OCI-LY7 (cell line): ENCODE measurements around the gene PPAN.

Source experiments
- EZH2phosphoT487 ChIP-seq: fragments of 200-600 bp; sonication (generic); IDR thresholded peaks from 2 replicates; pipeline ENCODE4 v1.6.1; 2018; ENCODE audit warnings: low read depth, borderline replicate concordance, mild to moderate bottlenecking, mixed run types, antibody characterized with exemption, low read length, moderate library complexity, mixed read lengths
- TF ChIP-seq, protein P1 (sequence below): fragments of 200-600 bp; sonication (generic); conservative IDR thresholded peaks from 2 replicates; pipeline ENCODE4 v1.5.1; 2014; ENCODE audit warnings: mild to moderate bottlenecking, antibody characterized with exemption, low read length, moderate library complexity, mixed read lengths

DNA sequence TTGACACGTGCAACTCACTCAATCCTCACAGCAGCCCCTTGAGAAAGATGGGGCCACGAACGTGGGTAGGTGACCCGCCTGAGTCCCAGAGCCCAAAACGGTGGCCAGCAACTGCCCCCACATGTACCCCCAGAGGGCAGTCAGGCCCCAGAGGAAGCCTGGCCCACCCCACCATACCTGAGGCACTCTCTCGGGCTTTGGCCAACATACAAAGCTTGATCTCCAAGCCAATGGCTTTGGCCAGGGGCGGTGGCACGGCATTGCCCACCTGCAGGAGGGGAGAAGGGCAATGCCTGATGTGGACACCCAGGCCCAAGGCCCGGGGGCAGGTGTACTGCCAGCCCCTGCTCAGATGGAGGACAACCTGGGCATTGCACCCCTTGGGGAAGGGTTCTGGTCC, 27.9 kb downstream of the PPAN start:
- TF ChIP-seq, protein P1, sequence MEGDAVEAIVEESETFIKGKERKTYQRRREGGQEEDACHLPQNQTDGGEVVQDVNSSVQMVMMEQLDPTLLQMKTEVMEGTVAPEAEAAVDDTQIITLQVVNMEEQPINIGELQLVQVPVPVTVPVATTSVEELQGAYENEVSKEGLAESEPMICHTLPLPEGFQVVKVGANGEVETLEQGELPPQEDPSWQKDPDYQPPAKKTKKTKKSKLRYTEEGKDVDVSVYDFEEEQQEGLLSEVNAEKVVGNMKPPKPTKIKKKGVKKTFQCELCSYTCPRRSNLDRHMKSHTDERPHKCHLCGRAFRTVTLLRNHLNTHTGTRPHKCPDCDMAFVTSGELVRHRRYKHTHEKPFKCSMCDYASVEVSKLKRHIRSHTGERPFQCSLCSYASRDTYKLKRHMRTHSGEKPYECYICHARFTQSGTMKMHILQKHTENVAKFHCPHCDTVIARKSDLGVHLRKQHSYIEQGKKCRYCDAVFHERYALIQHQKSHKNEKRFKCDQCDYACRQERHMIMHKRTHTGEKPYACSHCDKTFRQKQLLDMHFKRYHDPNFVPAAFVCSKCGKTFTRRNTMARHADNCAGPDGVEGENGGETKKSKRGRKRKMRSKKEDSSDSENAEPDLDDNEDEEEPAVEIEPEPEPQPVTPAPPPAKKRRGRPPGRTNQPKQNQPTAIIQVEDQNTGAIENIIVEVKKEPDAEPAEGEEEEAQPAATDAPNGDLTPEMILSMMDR, result no peak
- TF ChIP-seq EZH2phosphoT487, result no peak
